GM18508 (cell line): ENCODE measurements around the gene CHKA.

Source experiments
- ATAC-seq: cut with Tn5 transposase; IDR thresholded peaks from one replicate; pipeline ENCODE4 v1.9.1; 2021; ENCODE audit warnings: moderate number of reproducible peaks; ENCODE audit not compliant: insufficient read depth, unreplicated experiment

The CHKA gene

GRCh38 chr11:68121067-68121899, at the start of gene CHKA:
Gene CHKA (minus strand): TSS chr11:68121388. CDS start chr11:68121177, 211 bp downstream.
- ATAC-seq, result no peak

GRCh38 chr11:68169442-68169841, 48.3 kb upstream of the CHKA start:
- ATAC-seq, result no peak

GRCh38 chr11:68168694-68169093, 47.5 kb upstream of the CHKA start:
- ATAC-seq, result no peak

GRCh38 chr11:68167474-68167873, 46.3 kb upstream of the CHKA start:
- no peak for ATAC-seq

GRCh38 chr11:68166969-68167368, 45.8 kb upstream of the CHKA start:
- no peak for ATAC-seq

- no peak for ATAC-seq
Measured at GRCh38 chr11:68165601-68166000, 44.4 kb upstream of the CHKA start.

GRCh38 chr11:68164437-68164836, 43.2 kb upstream of the CHKA start:
- no peak for ATAC-seq

- no peak for ATAC-seq
Measured at GRCh38 chr11:68163691-68164090, 42.5 kb upstream of the CHKA start.

- no peak for ATAC-seq
Measured at GRCh38 chr11:68160100-68160695, 39.0 kb upstream of the CHKA start.

GRCh38 chr11:68159665-68160064, 38.5 kb upstream of the CHKA start:
- ATAC-seq, result no peak

GRCh38 chr11:68159161-68159560, 38.0 kb upstream of the CHKA start:
- no peak for ATAC-seq

GRCh38 chr11:68158580-68158979, 37.4 kb upstream of the CHKA start:
- no peak for ATAC-seq

- ATAC-seq, result no peak
Measured at GRCh38 chr11:68153742-68154141, 32.6 kb upstream of the CHKA start.

GRCh38 chr11:68150037-68150436, 28.8 kb upstream of the CHKA start:
- ATAC-seq, result no peak

- ATAC-seq, result no peak
Measured at GRCh38 chr11:68149417-68149816, 28.2 kb upstream of the CHKA start.

- no peak for ATAC-seq
Measured at GRCh38 chr11:68148879-68149278, 27.7 kb upstream of the CHKA start.

- no peak for ATAC-seq
Measured at GRCh38 chr11:68148071-68148805, 27.1 kb upstream of the CHKA start.

GRCh38 chr11:68146704-68147474, 25.7 kb upstream of the CHKA start:
- no peak for ATAC-seq

- no peak for ATAC-seq
Measured at GRCh38 chr11:68146010-68146540, 24.9 kb upstream of the CHKA start.
